Stimulated activated effector memory CD8-positive, alpha-beta T cell treated with anti-CD3 and anti-CD28 coated beads, Interleukin-12 subunit alpha, Interleukin-12 subunit beta, amount 100 ng/mL, for 72 hours (primary cell): Measurements from ENCODE around the gene UTF1.
A peak's percentile ranks its signal among the peaks of the same experiment; 100 is the strongest.
"Not testable (repeated sequence)": the region's sequence is repeated elsewhere in the genome, so short reads cannot be mapped to it uniquely, and the experiment has no call there.

ENCODE experiments used
- ATAC-seq: fragments of 150-1000 bp; cut with Tn5 transposase; 2 replicates; pipeline ENCODE4 v1.10.0; 2021
- DNase-seq, 2 donors: peaks; one replicate each; pipeline ENCODE4 v3.0.0; 2021 to 2022; ENCODE audit warnings: low spot score in 2 of 2
- H3K27ac Mint-ChIP-seq: one replicate; pipeline ENCODE4 v1.8.0; 2022; ENCODE audit warnings: mild to moderate bottlenecking, mixed read lengths
- H3K36me3 Mint-ChIP-seq: one replicate; pipeline ENCODE4 v1.8.0; 2022; ENCODE audit warnings: mild to moderate bottlenecking, mixed read lengths
- H3K4me1 Mint-ChIP-seq: one replicate; pipeline ENCODE4 v1.8.0; 2022; ENCODE audit warnings: mixed read lengths
- H3K4me3 Mint-ChIP-seq: one replicate; pipeline ENCODE4 v1.8.0; 2022; ENCODE audit warnings: mild to moderate bottlenecking, mixed read lengths
- H3K9me3 Mint-ChIP-seq: one replicate; pipeline ENCODE4 v1.8.0; 2022; ENCODE audit warnings: mixed read lengths

UTF1 gene

GRCh38 chr10:133211959-133212852, 17.8 kb upstream of the UTF1 start:
- H3K4me1 Mint-ChIP-seq = peaks cover 6% of the 10 kb centered on the region
- no peak overlapping the region for H3K27ac Mint-ChIP-seq
- H3K4me3 Mint-ChIP-seq = no peak overlapping the region
- H3K9me3 Mint-ChIP-seq = no peaks in the 10 kb centered on the region
- H3K36me3 Mint-ChIP-seq = no peaks in the 10 kb centered on the region
- DNase-seq (no peak), ATAC-seq (no peak)

- no peaks in the 10 kb centered on the region for H3K9me3 Mint-ChIP-seq
- peaks cover 6% of the 10 kb centered on the region for H3K4me1 Mint-ChIP-seq
- no peaks in the 10 kb centered on the region for H3K36me3 Mint-ChIP-seq
- H3K27ac Mint-ChIP-seq = no peak overlapping the region
- ATAC-seq (no peak), DNase-seq (no peak)
- H3K4me3 Mint-ChIP-seq = no peak overlapping the region
Observed at GRCh38 chr10:133212853-133213494, 17.0 kb upstream of the UTF1 start.

GRCh38 chr10:133213641-133214467, 16.2 kb upstream of the UTF1 start:
- ATAC-seq = peak; percentile 5
- Mint-ChIP-seq H3K9me3 (no peaks in the 10 kb centered on the region), H3K27ac (no peak overlapping the region), H3K36me3 (no peaks in the 10 kb centered on the region), H3K4me3 (no peak overlapping the region), H3K4me1 (peaks cover 6% of the 10 kb centered on the region)
- no peak for DNase-seq

- no peak for DNase-seq
- peak; percentile 20 for ATAC-seq
- Mint-ChIP-seq H3K27ac (no peak overlapping the region), H3K36me3 (no peaks in the 10 kb centered on the region), H3K4me1 (peaks cover 6% of the 10 kb centered on the region), H3K9me3 (no peaks in the 10 kb centered on the region), H3K4me3 (no peak overlapping the region)
Observed at GRCh38 chr10:133214468-133215410, 15.3 kb upstream of the UTF1 start.

- Mint-ChIP-seq H3K4me3 (no peak overlapping the region), H3K4me1 (peaks cover 6% of the 10 kb centered on the region), H3K27ac (no peak overlapping the region), H3K9me3 (no peaks in the 10 kb centered on the region), H3K36me3 (no peaks in the 10 kb centered on the region)
- DNase-seq (no peak), ATAC-seq (no peak)
Observed at GRCh38 chr10:133215586-133215985, 14.4 kb upstream of the UTF1 start.

GRCh38 chr10:133216776-133217175, 13.2 kb upstream of the UTF1 start:
- Mint-ChIP-seq H3K27ac (no peak overlapping the region), H3K4me1 (peaks cover 10% of the 10 kb centered on the region), H3K9me3 (no peaks in the 10 kb centered on the region), H3K36me3 (no peaks in the 10 kb centered on the region), H3K4me3 (no peak overlapping the region)
- no peak for DNase-seq
- ATAC-seq = no peak

GRCh38 chr10:133217800-133218589, 12.0 kb upstream of the UTF1 start:
- Mint-ChIP-seq H3K36me3 (no peaks in the 10 kb centered on the region), H3K4me3 (no peak overlapping the region), H3K4me1 (peaks cover 5% of the 10 kb centered on the region), H3K9me3 (no peaks in the 10 kb centered on the region), H3K27ac (no peak overlapping the region)
- DNase-seq (no peak), ATAC-seq (no peak)

GRCh38 chr10:133218891-133219290, 11.1 kb upstream of the UTF1 start:
- ATAC-seq (no peak), DNase-seq (no peak)
- H3K36me3 Mint-ChIP-seq = no peaks in the 10 kb centered on the region
- H3K4me1 Mint-ChIP-seq = peaks cover 5% of the 10 kb centered on the region
- H3K9me3 Mint-ChIP-seq = no peaks in the 10 kb centered on the region
- no peak overlapping the region for H3K4me3 Mint-ChIP-seq
- H3K27ac Mint-ChIP-seq = no peak overlapping the region

- no peak overlapping the region for H3K27ac Mint-ChIP-seq
- ATAC-seq = no peak
Observed at GRCh38 chr10:133219782-133220181, 10.2 kb upstream of the UTF1 start.

GRCh38 chr10:133221331-133221730, 8.7 kb upstream of the UTF1 start:
- no peak overlapping the region for H3K27ac Mint-ChIP-seq
- no peaks in the 10 kb centered on the region for H3K36me3 Mint-ChIP-seq
- peaks cover 17% of the 10 kb centered on the region for H3K4me1 Mint-ChIP-seq
- no peak for ATAC-seq
- no peak overlapping the region for H3K4me3 Mint-ChIP-seq
- H3K9me3 Mint-ChIP-seq = no peaks in the 10 kb centered on the region
- DNase-seq = no peak

More at GRCh38 chr10:133219782-133220181, 10.2 kb upstream of the UTF1 start:
- Mint-ChIP-seq H3K9me3 (no peaks in the 10 kb centered on the region), H3K4me1 (peaks cover 5% of the 10 kb centered on the region), H3K36me3 (no peaks in the 10 kb centered on the region), H3K4me3 (no peak overlapping the region)
- no peak for DNase-seq

- not testable (repeated sequence) for H3K4me3 Mint-ChIP-seq, H3K36me3 Mint-ChIP-seq, H3K27ac Mint-ChIP-seq
Observed at GRCh38 chr10:133221756-133222155, 8.3 kb upstream of the UTF1 start.

GRCh38 chr10:133224076-133224475, 5.9 kb upstream of the UTF1 start:
- no peak for DNase-seq
- no peaks in the 10 kb centered on the region for H3K9me3 Mint-ChIP-seq

More at GRCh38 chr10:133221756-133222155, 8.3 kb upstream of the UTF1 start:
- H3K9me3 Mint-ChIP-seq, ATAC-seq, DNase-seq: not testable (repeated sequence)
- H3K4me1 Mint-ChIP-seq = peaks cover 22% of the 10 kb centered on the region

GRCh38 chr10:133224756-133225372, 5.2 kb upstream of the UTF1 start:
- Mint-ChIP-seq H3K4me3 (peak overlapping the region; percentile 60), H3K36me3 (no peaks in the 10 kb centered on the region), H3K4me1 (peaks cover 31% of the 10 kb centered on the region), H3K27ac (peak overlapping the region; percentile 26), H3K9me3 (no peaks in the 10 kb centered on the region)
- ATAC-seq = no peak
- no peak for DNase-seq

More at GRCh38 chr10:133224076-133224475, 5.9 kb upstream of the UTF1 start:
- H3K4me1 Mint-ChIP-seq = peaks cover 25% of the 10 kb centered on the region
- no peak overlapping the region for H3K4me3 Mint-ChIP-seq
- ATAC-seq = no peak
- no peaks in the 10 kb centered on the region for H3K36me3 Mint-ChIP-seq
- no peak overlapping the region for H3K27ac Mint-ChIP-seq
